ENCODE measurements around the gene SLC41A2. TPM values are rescaled to one million over a fixed set of nuclear protein-coding genes. Genes with fewer than 3 reads are reported as not detected.
A peak's percentile ranks its signal among the peaks of the same experiment; 100 is the strongest.

Gene SLC41A2
- total and polyA plus RNA-seq, 10 of the 15 experiments (the other 5 are each of a cell fraction or from before 2014, with no cell fraction given) = 3.5 to 19.0 (median 11.3) TPM

DNA sequence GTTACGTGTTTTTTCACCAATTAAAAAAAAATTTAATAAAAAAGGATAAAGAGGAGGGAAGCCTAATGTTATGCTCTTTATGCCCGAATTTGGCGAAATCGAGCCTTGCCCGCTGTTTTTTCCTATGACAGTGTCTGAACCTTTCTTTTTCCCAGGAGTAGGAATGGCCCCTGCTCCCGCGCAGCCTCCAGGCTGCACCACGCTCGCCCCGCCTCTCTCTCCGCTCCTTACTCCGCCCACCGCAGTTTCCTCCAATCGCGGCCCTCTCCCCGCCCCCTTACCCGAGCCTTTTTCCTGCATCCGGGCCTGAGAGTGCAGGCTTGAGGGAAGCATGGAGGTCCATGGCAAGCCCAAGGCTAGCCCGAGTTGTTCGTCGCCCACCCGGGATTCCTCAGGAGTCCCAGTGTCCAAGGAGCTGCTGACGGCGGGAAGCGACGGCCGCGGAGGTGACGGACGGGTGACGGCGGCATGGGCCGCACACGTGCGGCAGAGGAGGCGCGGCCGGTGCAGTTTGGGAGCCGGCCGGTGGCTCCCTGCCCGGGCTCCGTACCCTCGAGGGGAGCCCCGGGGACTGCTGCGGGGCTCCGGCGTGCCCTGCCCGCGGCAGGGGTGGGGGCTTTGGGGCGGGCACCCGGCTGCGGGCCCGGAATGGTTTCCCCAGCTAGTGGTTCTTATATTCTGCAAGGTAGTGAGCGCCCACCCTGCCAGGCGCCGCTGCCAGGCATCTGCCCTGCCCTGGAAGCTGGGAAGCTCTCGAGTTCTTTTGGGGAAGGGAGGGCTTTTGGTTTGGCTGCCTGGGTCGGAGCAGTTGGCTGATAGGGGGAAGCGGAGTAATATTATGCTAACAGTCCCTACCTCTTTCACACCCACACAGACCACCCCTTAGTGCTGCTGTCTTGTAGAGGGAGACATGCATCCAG, 28.2 kb upstream of the SLC41A2 start, which contains the start of gene NOPCHAP1 (continued):
- TF ChIP-seq, protein P1, sequence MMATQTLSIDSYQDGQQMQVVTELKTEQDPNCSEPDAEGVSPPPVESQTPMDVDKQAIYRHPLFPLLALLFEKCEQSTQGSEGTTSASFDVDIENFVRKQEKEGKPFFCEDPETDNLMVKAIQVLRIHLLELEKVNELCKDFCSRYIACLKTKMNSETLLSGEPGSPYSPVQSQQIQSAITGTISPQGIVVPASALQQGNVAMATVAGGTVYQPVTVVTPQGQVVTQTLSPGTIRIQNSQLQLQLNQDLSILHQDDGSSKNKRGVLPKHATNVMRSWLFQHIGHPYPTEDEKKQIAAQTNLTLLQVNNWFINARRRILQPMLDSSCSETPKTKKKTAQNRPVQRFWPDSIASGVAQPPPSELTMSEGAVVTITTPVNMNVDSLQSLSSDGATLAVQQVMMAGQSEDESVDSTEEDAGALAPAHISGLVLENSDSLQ (IDR thresholded peaks at IDR 0.05) = peak; percentile 81
- TF ChIP-seq NRF1 (conservative IDR thresholded peaks at IDR 0.05; ENCODE audit: low read depth, low read length) (peak; percentile 53), SRF (IDR thresholded peaks at IDR 0.05; ENCODE audit: low read depth in 2 of 2, low read length in 2 of 2) (peak; percentile 49 to 82; a peak in 3 of 4 replicates), CBX5 (IDR thresholded peaks at IDR 0.05; ENCODE audit: low read depth) (no peak), SREBF2 (IDR thresholded peaks at IDR 0.05; ENCODE audit: low read length) (no peak), GATAD2B (conservative IDR thresholded peaks at IDR 0.05; ENCODE audit: low read depth) (peak; percentile 74; the same call in 1 of the 2 replicates), IKZF2 (IDR thresholded peaks at IDR 0.05) (peak; percentile 70 to 75), SPI1 (IDR thresholded peaks at IDR 0.05; ENCODE audit: borderline replicate concordance, insufficient read depth, low read depth, low read length) (no peak), MYC (IDR thresholded peaks at IDR 0.05; ENCODE audit: insufficient read depth, insufficient read length, insufficient replicate concordance, low read length, severe bottlenecking) (peak; percentile 62), CHD2 (IDR thresholded peaks at IDR 0.05; ENCODE audit: borderline replicate concordance, low read depth, low read length) (no peak), TCF3 (IDR thresholded peaks at IDR 0.05; ENCODE audit: borderline replicate concordance, insufficient read depth, low read depth, low read length) (0 out of 2 replicates have a peak, but pooled peaks have one; percentile 11), SIX5 (IDR thresholded peaks at IDR 0.05; ENCODE audit: low read depth, low read length, severe bottlenecking) (no peak), NFYA (IDR thresholded peaks at IDR 0.05; ENCODE audit: borderline replicate concordance, low read depth, low read length) (no peak), BMI1 (IDR thresholded peaks at IDR 0.05; ENCODE audit: borderline replicate concordance) (no peak), TCF12 (IDR thresholded peaks at IDR 0.05; ENCODE audit: low read depth, low read length) (no peak), BCL11A (IDR thresholded peaks at IDR 0.05; ENCODE audit: low read depth, low read length) (no peak), KDM1A (IDR thresholded peaks at IDR 0.05; ENCODE audit: borderline replicate concordance) (no peak), RFX5 (IDR thresholded peaks at IDR 0.05; ENCODE audit: low read depth, low read length) (peak; percentile 50; the same call in 1 of the 2 replicates), IKZF1 (conservative IDR thresholded peaks at IDR 0.05) (peak; percentile 90), SMARCA5 (IDR thresholded peaks at IDR 0.05) (no peak)
- TF ChIP-seq, protein P2, sequence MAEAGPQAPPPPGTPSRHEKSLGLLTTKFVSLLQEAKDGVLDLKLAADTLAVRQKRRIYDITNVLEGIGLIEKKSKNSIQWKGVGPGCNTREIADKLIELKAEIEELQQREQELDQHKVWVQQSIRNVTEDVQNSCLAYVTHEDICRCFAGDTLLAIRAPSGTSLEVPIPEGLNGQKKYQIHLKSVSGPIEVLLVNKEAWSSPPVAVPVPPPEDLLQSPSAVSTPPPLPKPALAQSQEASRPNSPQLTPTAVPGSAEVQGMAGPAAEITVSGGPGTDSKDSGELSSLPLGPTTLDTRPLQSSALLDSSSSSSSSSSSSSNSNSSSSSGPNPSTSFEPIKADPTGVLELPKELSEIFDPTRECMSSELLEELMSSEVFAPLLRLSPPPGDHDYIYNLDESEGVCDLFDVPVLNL (IDR thresholded peaks at IDR 0.05; ENCODE audit: low read depth, low read length) = 0 out of 2 replicates have a peak, but pooled peaks have one; percentile 39
- TF ChIP-seq, protein P3, sequence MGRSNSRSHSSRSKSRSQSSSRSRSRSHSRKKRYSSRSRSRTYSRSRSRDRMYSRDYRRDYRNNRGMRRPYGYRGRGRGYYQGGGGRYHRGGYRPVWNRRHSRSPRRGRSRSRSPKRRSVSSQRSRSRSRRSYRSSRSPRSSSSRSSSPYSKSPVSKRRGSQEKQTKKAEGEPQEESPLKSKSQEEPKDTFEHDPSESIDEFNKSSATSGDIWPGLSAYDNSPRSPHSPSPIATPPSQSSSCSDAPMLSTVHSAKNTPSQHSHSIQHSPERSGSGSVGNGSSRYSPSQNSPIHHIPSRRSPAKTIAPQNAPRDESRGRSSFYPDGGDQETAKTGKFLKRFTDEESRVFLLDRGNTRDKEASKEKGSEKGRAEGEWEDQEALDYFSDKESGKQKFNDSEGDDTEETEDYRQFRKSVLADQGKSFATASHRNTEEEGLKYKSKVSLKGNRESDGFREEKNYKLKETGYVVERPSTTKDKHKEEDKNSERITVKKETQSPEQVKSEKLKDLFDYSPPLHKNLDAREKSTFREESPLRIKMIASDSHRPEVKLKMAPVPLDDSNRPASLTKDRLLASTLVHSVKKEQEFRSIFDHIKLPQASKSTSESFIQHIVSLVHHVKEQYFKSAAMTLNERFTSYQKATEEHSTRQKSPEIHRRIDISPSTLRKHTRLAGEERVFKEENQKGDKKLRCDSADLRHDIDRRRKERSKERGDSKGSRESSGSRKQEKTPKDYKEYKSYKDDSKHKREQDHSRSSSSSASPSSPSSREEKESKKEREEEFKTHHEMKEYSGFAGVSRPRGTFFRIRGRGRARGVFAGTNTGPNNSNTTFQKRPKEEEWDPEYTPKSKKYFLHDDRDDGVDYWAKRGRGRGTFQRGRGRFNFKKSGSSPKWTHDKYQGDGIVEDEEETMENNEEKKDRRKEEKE (IDR thresholded peaks at IDR 0.05) = no peak
- TF ChIP-seq, protein P4, sequence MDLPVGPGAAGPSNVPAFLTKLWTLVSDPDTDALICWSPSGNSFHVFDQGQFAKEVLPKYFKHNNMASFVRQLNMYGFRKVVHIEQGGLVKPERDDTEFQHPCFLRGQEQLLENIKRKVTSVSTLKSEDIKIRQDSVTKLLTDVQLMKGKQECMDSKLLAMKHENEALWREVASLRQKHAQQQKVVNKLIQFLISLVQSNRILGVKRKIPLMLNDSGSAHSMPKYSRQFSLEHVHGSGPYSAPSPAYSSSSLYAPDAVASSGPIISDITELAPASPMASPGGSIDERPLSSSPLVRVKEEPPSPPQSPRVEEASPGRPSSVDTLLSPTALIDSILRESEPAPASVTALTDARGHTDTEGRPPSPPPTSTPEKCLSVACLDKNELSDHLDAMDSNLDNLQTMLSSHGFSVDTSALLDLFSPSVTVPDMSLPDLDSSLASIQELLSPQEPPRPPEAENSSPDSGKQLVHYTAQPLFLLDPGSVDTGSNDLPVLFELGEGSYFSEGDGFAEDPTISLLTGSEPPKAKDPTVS (IDR thresholded peaks at IDR 0.05; ENCODE audit: low read depth, low read length) = no peak

All from GM12878 (cell line).